Measurements from ENCODE around the gene ASPDH. TPM values are rescaled to one million over a fixed set of nuclear protein-coding genes. Genes with fewer than 3 reads are reported as not detected.
"Not testable (repeated sequence)": the region's sequence is repeated elsewhere in the genome, so short reads cannot be mapped to it uniquely, and the experiment has no call there.

The ASPDH gene
- total RNA-seq, 1 donor from 2014 or later: not detected

DNA sequence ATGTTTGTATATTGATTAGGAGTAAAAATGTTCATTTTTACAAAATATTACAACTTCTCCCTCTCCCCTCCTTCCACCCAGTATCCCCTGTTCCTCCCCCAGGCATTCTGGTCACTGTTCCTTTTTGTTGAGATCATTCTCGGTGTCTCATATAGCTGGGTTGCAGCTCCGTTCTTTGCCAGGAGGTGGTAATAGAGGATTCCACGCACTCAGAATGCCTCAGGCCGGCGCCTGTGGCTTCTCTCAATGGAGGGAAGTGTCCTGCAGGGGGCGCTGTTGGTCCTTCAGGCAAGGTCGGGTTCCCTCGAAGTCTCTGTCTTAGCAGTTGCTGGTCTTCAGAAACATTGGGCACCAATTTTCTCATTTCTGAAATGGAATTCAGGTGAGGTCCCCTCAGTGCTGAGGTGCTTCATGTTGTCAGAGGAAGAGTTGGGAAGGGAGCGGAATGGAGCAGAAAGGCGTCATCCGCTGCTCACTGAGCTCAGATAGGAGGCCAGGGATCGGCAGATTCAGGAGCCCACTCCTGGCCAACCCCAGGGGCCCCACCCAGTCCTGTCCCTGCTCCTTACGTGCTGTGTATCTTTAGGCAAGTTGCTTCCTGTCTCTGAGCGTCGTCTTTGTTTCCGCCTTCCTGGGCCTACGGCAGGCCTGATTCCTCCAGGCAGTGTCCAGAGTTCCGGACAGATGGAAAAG, 26.7 kb downstream of the ASPDH start:
- DNase-seq: peak; percentile 47
- ATAC-seq: no peak
- intact Hi-C loops (cut with micrococcal nuclease): no loop called here

DNA sequence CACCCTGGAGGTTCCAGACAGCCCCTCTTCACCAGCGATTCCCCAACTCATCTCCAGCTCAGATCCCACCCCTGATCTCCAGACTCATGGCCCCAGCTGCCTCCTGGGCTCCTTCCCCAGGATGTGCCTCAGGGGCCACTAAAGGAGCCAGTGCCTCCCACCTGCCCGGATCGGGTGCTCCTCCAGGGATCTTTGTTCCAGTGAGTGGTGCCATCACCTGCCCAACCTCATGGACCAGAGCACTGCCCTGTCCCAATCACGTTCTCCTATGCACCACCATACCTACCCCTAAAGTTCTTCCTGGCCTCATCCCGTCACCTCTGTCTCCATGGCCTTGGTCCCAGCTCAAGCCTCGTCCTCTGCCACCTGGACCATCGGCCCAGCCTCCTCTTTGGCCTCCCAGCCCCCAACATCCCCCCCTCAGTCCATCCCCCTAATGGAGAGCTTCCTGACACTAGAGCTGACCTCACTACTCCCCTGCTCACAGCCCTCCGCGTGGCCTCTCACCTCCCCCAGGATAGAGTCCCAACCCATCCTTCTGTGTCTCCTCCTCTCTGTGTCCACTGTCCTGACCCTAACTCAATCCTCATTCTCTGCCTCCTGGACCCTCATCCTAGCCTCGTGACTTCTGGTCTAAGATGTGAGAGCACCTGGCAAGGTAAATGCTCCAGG, 28.3 kb downstream of the ASPDH start:
- intact Hi-C loops (cut with micrococcal nuclease): no loop called here
- ATAC-seq (no peak), DNase-seq (no peak)

DNA sequence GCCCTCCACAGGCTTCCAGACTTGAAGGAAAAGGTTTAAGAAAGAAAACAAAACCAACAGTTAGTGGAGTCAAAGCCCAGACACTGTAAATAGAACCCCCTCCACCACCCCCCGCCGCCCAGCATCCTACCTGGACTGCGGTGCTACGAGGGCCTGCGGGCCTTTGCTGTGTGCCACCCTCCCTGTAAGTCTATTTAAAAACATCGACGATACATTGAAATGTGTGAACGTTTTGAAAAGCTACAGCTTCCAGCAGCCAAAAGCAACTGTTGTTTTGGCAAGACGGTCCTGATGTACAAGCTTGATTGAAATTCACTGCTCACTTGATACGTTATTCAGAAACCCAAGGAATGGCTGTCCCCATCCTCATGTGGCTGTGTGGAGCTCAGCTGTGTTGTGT, 30.8 kb downstream of the ASPDH start:
- DNase-seq (no peak), ATAC-seq (no peak)
- intact Hi-C loops (cut with micrococcal nuclease): no loop called here

DNA sequence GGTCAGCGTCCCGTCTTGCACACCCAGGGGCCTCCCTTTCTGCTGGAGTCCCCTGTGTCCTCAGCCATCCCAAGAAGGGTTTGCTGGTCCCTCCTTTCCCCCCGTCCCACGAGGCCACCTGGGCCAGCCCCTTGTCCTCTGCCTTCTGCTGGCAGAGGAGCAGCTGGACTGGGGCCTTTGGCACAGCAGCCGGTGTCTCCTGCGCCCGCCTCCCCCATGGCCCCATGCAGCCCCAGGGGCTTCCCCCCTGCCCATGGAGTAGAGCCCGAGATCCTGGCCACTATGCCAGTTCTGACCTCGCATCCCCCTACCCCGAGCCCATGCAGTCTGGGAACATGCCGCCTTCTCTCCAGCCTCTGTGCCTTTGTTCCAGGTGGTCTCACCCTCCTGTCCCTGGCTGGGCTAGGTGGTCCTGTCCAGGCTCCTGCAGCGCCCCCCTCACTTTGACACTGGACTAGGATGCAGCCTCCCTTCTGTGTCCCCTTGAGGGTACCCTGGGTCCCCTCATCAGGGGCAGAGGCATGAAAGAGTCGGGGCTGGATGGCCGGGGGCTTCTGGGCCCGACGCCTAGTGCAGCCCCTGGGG, 31.4 kb downstream of the ASPDH start:
- ATAC-seq (no peak), DNase-seq (peak; percentile 29)
- intact Hi-C loops (cut with micrococcal nuclease): no loop called here

DNA sequence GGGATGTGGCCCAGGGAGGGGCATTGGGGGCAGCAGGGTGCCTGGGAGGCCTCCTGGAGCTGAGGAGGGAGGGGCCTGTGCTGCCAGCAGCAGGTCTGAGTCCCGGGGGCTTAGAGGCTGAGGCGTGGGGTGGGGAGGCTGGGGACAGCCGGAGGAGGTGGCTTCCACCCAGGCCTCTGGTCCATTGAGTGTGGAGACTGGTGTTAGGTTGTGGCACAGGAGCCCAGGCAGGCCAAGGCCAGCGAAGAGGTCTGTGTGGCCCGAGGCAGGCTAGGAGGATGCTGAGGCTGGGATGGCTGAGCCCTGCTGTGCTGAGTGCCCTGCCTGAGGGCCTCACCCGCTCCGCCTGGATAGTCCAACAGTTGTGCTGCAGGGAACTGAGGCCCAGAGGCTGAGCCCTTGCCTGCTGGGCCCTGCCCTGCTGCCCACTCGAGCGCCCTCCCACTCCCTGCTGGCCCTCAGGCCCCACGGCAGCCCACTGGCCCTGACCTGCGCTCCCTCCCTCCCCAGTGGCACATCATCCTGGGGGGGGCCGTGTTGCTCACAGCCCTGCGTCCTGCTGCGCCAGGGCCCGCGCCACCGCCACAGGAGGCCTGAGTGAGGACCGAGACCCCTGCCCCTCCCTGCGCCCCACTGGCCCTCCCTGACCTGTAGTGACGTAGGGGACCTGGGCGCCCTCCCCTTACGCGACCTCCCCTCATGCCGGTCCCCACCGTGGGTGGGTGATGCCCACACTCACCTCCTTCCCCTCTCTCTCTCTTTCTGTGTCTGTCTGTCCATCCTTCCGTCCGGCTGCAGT, 32.2 kb downstream of the ASPDH start:
- DNase-seq: peak; percentile 26
- intact Hi-C loops (cut with micrococcal nuclease): no loop called here
- ATAC-seq: no peak

DNA sequence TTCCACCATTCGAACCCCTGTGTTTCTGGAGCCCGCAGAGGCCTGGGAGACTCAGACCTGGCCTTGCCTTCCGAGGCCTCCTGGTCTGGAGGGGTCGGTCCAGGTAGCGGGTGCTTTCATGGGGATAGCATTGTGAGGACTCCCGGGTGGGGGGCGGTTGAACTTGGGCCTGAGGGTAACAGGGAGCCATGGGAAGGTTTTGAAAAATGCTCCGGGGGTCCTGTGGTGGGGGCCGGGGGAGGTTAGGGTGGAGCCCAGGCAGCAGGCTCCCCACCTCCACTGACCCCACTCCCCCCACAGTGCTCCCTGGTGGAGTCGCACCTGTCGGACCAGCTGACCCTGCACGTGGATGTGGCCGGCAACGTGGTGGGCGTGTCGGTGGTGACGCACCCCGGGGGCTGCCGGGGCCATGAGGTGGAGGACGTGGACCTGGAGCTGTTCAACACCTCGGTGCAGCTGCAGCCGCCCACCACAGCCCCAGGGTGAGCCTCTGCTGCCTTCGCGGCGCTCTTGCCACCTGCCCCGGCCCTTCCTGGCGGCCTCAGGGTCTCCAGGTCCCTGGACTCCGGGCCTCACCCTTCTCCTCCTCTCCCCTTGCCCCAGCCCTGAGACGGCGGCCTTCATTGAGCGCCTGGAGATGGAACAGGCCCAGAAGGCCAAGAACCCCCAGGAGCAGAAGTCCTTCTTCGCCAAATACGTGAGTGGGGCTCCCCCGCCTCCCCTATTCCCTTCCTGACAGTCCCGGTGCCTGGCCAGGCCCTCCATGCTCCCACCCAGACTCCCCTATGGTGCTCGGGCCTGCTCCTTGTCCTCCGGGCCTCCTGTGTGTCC, 33.2 kb downstream of the ASPDH start:
- ATAC-seq: no peak
- DNase-seq: peak; percentile 21
- intact Hi-C loops (cut with micrococcal nuclease): no loop called here

DNA sequence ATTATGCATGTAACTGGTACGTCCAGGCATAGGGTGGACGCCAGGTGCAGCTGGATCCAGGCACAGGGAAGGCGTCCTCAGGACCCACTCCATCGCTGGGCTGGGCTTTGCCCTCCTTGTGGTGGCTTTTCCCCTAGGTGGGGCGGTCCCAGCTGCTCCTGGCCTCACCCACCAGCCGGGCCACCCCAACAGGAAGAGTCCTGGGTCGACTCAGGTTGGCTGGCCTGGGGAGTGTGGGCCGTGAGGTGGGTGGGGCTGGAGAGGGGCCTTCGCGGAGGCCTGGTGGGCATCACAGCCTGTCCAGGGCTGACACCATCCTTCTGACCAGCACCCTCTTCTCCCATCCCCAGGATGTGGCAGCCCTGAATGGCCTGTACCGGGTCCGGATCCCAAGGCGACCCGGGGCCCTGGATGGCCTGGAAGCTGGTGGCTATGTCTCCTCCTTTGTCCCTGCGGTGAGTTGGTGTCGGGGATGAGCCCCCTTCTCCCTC, 33.9 kb downstream of the ASPDH start:
- intact Hi-C loops (cut with micrococcal nuclease): no loop called here
- DNase-seq: peak; percentile 20
- ATAC-seq: no peak

DNA sequence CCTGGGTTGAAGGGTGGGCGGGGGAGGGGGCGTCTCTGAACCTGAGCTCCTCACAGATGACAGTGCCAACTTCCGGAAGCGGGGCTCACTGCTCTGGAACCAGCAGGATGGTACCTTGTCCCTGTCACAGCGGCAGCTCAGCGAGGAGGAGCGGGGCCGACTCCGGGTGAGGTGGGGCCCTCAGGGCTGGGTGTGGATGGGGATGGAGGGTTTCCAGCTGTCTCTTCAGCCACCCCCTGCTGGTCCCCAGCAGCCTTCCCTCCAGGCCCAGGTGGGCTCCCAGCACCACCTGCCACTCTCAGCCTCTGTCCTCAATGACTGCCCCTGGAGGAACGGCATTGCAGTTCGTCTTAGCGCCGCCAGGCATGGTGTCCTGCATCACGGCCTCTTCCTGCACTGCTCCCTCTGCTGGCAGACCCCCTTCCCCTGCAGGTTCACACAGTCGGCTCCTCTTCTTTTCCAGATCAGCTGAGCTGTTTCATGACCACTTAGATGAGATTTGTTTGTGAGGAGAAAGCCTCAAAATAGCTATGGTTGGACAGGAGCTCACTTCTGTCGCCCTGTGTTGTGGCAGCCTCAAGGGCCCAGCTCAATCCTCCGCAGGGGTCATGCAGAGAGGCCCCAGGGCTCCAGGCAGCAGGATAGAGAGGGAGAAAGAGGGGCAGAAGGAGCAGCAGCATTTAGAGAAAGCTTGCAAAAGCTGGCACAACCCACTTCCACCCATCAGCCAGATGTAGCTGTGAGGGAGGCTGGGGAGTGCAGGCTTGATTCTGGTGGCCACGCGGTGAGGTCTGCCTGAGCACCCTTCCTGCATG, 34.6 kb downstream of the ASPDH start:
- intact Hi-C loops (cut with micrococcal nuclease): no loop called here
- ATAC-seq: no peak
- no peak for DNase-seq

DNA sequence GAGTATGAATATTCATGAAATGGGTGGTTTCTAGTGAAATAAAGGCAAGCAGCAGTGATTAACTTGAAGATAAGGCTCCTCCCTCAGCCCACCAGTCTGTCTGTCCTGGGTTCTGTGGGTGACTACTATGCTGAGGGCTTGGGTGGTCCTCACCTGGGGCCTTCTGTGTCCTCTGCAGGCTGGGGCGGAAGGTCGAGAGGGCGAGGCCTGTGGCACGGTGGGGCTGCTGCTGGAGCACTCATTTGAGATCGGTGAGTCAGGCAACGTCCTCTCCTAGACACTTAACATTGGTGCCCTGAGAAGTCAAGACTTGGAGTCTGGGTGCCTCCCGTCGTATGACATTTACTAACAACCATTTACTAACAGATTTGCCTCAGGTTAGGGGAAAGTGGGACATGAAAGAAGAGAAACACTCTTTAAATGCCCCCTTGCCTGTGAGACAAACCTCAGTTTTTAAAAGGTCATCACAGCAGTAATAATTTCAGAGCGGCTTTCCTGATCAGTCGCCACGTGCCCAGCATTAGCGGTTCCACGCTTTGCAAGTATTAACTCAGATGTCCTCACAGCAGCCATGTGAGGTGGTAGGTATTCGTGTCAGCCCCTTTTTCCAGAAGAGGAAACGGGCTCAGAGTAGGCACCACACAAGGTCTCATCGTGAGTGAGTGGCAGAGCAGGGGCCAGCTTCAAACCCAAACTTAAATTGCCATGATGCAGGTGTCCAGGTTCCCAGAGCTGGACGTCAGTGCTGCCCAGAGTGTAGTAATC, 35.8 kb downstream of the ASPDH start:
- no peak for ATAC-seq
- no peak for DNase-seq
- intact Hi-C loops (cut with micrococcal nuclease): no loop called here

DNA sequence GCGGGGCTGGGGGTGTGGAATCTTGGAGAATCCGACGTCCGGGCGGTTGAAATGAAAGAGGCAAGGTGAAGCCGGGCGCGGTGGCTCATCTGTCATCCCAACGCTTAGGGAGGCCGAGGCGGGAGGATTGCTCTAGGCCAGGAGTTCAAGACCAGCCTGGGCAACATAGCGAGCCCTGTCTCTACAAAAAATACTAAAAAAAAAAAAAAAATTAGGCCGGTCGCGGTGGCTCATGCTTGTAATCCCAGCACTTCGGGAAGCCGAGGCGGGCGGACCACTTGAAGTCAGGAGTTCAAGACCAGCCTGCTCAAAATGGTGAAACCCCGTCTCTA, 36.8 kb downstream of the ASPDH start:
- intact Hi-C loops (cut with micrococcal nuclease): no loop called here
- DNase-seq: no peak
- no peak for ATAC-seq

DNA sequence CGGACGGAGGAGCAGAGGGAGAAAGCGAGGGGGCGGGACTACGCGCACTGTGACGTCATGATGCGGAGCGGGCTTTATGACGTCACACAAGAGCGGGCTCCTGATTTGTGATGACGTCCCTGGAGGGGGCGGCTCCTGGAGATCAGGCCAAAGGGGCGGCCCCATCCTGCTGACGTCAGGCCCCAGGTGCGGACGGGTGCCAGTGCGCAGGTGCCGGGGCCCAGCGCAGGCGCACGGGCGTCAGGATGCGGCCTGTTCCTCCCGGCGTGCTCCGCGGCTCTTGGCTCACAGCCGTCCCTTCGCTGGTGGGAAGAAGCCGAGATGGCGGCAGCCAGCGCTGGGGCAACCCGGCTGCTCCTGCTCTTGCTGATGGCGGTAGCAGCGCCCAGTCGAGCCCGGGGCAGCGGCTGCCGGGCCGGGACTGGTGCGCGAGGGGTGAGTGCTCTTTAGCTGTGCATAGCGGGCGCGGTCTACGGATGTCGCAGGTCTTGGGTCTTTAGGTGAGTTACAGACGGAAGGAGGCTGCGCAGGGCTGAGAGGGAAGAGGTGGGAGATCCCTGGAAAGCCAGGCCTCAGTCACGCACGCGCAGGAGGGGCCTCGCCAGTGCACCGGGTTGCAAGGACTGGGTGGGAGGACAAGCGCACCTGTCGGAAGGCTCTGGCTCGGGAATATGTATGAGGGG, 37.3 kb downstream of the ASPDH start, which contains the start of the genes EMC10 and GARIN5A:
TSS of gene EMC10 (plus strand) at position 284 of the 683 bp plus-strand sequence. CDS start at position 322, 38 bp downstream.
TSS of gene GARIN5A (minus strand) at position 625 of the 683 bp plus-strand sequence. CDS start at position 165, 460 bp downstream.
- DNase-seq: peak; percentile 95
- peak; percentile 96 for ATAC-seq
- intact Hi-C loops (cut with micrococcal nuclease): no loop called here

DNA sequence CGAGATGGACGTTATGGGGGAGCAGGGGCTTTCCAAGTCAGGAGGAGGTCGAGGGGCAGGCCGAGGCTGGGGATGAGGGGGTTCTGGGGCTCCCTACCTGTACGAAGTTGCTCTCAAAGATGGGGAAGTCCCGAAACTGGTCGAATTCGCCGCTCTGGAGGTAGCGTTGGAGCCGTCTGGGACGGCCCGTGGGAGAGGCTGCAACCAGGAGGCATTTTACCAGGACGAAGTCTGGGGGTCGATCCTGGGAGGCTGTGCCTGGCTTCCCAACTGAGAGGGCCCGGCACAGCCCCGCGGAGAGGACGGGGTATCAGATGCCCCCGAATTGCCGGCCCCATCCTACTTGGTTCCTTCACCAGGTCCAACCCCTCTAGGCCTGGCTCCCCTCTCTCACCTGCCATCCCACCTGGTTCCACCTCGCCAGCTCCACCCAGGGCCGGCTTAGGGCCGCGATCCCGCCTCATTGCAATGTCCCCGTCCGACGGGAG, 37.9 kb downstream of the ASPDH start:
- DNase-seq (no peak), ATAC-seq (no peak)
- intact Hi-C loops (cut with micrococcal nuclease): no loop called here

DNA sequence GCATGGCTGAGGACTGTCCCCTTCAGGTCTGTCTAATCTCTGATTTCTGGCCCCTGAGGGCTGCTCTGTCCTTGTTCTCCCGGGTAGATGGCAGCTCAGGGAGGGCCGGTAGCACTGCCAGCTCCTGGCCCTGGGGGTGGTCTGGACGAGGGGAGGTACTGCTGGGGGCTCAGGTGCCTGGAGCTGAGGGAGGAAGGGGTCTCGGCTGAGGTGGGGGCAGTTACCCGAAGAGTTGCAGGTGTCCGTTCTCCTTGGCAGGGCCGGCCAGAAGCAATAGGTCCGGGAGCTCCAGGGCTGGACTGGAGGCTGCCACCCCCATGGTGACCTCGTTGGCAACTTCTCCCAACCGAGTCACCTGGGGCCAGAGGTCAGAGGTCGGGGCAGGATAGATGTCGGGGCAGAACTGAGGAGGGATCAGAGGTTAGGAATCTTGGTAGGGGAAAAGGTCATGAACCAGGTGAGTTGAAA, 38.6 kb downstream of the ASPDH start:
- intact Hi-C loops (cut with micrococcal nuclease): no loop called here
- no peak for ATAC-seq
- DNase-seq: no peak

DNA sequence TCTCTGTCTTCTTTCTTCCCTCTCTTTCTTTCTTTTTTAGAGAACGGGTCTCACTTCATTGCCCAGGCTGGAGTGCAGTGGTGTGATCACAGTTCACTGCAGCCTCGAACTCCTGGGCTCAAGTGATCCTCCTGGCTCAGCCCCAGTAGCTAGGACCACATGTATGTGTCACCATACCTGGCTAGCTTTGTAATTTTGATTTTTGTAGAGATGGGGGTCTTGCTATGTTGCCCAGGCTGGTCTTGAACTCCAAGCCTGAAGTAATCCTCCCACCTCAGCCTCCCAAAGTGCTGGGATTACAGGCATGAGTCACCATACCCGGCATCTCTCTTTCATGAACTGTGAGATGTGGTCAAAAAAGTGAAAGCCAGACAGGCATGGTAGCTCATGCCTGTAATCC, 40.4 kb downstream of the ASPDH start:
- DNase-seq; ATAC-seq; intact Hi-C loops (cut with micrococcal nuclease): not testable (repeated sequence)

DNA sequence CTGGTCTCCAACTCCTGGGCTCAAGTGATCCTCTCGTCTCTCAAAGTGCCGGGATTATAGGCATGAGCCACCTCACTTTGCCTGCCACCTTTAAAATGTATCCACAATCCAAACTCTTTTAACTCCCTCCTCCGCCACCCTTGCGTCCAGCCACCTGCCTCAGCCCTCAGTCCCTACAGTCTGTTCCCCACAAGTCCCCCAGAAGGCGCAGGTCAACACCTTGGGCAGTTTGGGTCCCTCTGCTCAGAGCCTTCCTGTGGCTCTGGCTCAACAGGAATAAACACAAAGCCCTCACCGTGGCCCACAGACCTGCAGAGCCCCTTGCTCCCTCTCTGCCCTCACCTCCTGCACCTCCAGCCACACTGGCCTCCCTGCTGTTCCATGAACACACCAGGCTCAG, 44.9 kb downstream of the ASPDH start:
- no peak for ATAC-seq
- intact Hi-C loops (cut with micrococcal nuclease): no loop called here

DNA sequence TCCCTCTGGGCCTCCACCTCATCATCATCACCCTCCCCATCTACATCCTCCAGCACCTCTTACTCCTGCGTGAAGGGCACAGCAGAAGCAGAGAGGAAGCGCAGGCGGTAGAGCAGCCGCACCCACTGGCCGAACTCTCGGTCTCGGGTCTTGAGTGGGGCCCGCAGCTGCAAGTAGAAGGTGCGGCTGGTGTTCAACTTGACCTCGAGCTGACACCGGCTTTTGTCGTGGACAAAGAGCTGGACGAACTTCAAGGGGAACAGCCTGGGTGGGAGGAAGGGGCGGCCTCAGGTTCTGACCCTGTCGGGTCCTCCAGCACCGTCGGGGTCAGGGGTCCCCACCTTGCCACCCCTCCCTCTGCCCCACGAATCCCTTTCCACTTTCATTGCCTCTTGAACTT, 46.1 kb downstream of the ASPDH start:
- intact Hi-C loops (cut with micrococcal nuclease): no loop called here
- DNase-seq (no peak), ATAC-seq (no peak)

More for the DNA sequence above, 44.9 kb downstream of the ASPDH start:
- no peak for DNase-seq

DNA sequence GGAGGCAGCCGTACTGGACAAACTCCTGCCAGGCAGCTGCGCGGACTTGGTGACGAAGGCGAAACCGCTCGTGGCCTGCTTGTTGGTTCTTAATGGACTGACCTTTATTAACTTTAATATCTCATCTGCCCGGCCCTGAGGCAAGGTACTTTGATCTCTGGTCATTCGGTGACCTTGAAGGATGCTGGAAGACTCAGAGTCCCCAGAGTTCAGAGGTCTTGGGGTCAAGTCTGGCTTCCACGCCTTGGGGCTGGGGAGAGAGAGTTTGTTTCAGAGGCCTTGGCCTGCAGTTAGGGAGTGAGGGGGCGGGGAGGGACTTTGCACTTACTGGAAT, 47.0 kb downstream of the ASPDH start:
- no peak for DNase-seq
- ATAC-seq: no peak
- intact Hi-C loops (cut with micrococcal nuclease): no loop called here

Data from left ventricle myocardium superior (tissue), 1 donor.